HCT116 (cell line): Measurements from ENCODE around the gene A4GALT. TPM values are rescaled to one million over a fixed set of nuclear protein-coding genes. Genes with fewer than 3 reads are reported as not detected.

Experiments
- ATAC-seq: fragments of 200-7000 bp; cut with Tn5 transposase; 2 replicates; pipeline ENCODE4 v1.9.1; 2020; ENCODE audit warnings: mild to moderate bottlenecking, moderate library complexity
- BruUV-seq: library from RNA; stranded (reverse); fragments of 400-500 nt; replicated peaks from 2 replicates; lab custom pipeline; 2021; lab: Mats Ljungman, UMichigan
- CTCF ChIA-PET: fragments of 300-600 bp; sonication (Branson Sonifier 250); formaldehyde crosslinking; loops from one replicate; lab custom pipeline; 2021; ENCODE audit warnings: antibody characterized with exemption; lab: Charles Lee
- POLR2A ChIA-PET: fragments of 300-600, 350-600 bp; sonication (Branson Sonifier 250); formaldehyde crosslinking; loops from one replicate; lab custom pipeline; 2021; ENCODE audit warnings: antibody characterized with exemption; lab: Charles Lee
- RAD21 ChIA-PET, 2 experiments: fragments of 300-600 bp; sonication (Branson Sonifier 250); formaldehyde crosslinking; loops; one replicate each; lab custom pipeline; 2023; ENCODE audit warnings: low total read pairs in 2 of 2; ENCODE audit not compliant: uncharacterized antibody in 2 of 2, unreplicated experiment in 2 of 2, low non-redundant PET in 1 of 2; lab: Charles Lee
- DNase-seq: peaks from one replicate; pipeline ENCODE4 v3.0.0-alpha.2; 2010; ENCODE audit warnings: low read depth, low spot score
- H2AFZ ChIP-seq: fragments of 200-600 bp; shearing (Covaris generic), sonication (generic); 2 replicates; pipeline ENCODE4 v1.6.1; 2017; ENCODE audit warnings: low read depth, mixed run types, mixed read lengths, antibody characterized with exemption, low read length; ENCODE audit not compliant: poor library complexity, severe bottlenecking
- H3K27ac ChIP-seq: 2 replicates; pipeline ENCODE4 v1.5.1; 2012; ENCODE audit warnings: low read depth, low read length
- H3K27me3 ChIP-seq: fragments of 200-600 bp; sonication (generic); 2 replicates; pipeline ENCODE4 v1.6.1; 2016; ENCODE audit warnings: mixed run types, low read length, mixed read lengths; ENCODE audit not compliant: insufficient read depth
- H3K36me3 ChIP-seq, 2 experiments: fragments of 200-500 bp in 1 of 2; fragments of 200-600 bp in 1 of 2; sonication (Bioruptor generic) in 1 of 2; sonication (generic) in 1 of 2; 2 replicates each; pipeline versions ENCODE4 v1.5.1 to v1.6.1; 2014 to 2016; ENCODE audit warnings: low read length in 2 of 2, inconsistent platforms in 1 of 2, mixed read lengths in 1 of 2, mixed run types in 1 of 2; ENCODE audit not compliant: insufficient read depth in 2 of 2, control insufficient read depth in 1 of 2
- H3K4me1 ChIP-seq, 2 experiments: fragments of 200-600 bp in 1 of 2; sonication (generic) in 1 of 2; 2 replicates each; pipeline versions ENCODE4 v1.5.1 to v1.6.1; 2012 to 2017; ENCODE audit warnings: low read length in 2 of 2, inconsistent platforms in 1 of 2, mild to moderate bottlenecking in 1 of 2, mixed read lengths in 1 of 2, mixed run types in 1 of 2, moderate library complexity in 1 of 2; ENCODE audit not compliant: insufficient read depth in 2 of 2, control insufficient read depth in 1 of 2
- H3K4me2 ChIP-seq: fragments of 200-600 bp; sonication (generic); 2 replicates; pipeline ENCODE4 v1.6.1; 2017; ENCODE audit warnings: mixed run types, low read length, mixed read lengths
- H3K4me3 ChIP-seq, 2 experiments: fragments of 200-600 bp in 1 of 2; sonication (generic) in 1 of 2; replicated peaks in 1 of 2; 2 replicates each; pipeline ENCODE4 v1.5.1; 2011 to 2016; ENCODE audit warnings: low read length in 2 of 2, control low read depth in 1 of 2, low read depth in 1 of 2, mild to moderate bottlenecking in 1 of 2, mixed read lengths in 1 of 2, mixed run types in 1 of 2
- H3K79me2 ChIP-seq: fragments of 200-600 bp; sonication (generic); 2 replicates; pipeline ENCODE4 v1.6.1; 2017; ENCODE audit warnings: mild to moderate bottlenecking, mixed run types, low read length, moderate library complexity, mixed read lengths; ENCODE audit not compliant: insufficient read depth
- H3K9ac ChIP-seq: fragments of 200-600 bp; sonication (generic); 2 replicates; pipeline ENCODE4 v1.6.1; 2016; ENCODE audit warnings: low read length, mixed read lengths
- H3K9me2 ChIP-seq: fragments of 200-600 bp; sonication (generic), shearing (Covaris generic); 2 replicates; pipeline ENCODE4 v1.6.1; 2017; ENCODE audit warnings: mixed run types, mild to moderate bottlenecking, moderate library complexity; ENCODE audit not compliant: insufficient read depth
- H3K9me3 ChIP-seq, 2 experiments: fragments of 200-500 bp in 1 of 2; fragments of 200-600 bp in 1 of 2; sonication (Bioruptor generic) in 1 of 2; sonication (generic) in 1 of 2; 2 replicates each; pipeline ENCODE4 v1.6.1; 2014 to 2017; ENCODE audit warnings: low read length in 2 of 2, mixed read lengths in 2 of 2, inconsistent platforms in 1 of 2, low read depth in 1 of 2, mild to moderate bottlenecking in 1 of 2, mixed run types in 1 of 2, moderate library complexity in 1 of 2; ENCODE audit not compliant: control insufficient read depth in 1 of 2, insufficient read depth in 1 of 2
- H4K20me1 ChIP-seq: fragments of 200-600 bp; sonication (generic), shearing (Covaris generic); 2 replicates; pipeline ENCODE4 v1.6.1; 2017; ENCODE audit warnings: mixed run types, mild to moderate bottlenecking, moderate library complexity; ENCODE audit not compliant: insufficient read depth
- ATF3 ChIP-seq: IDR thresholded peaks from 2 replicates; pipeline ENCODE4 v1.6.1; 2012
- CEBPB ChIP-seq: IDR thresholded peaks from 2 replicates; pipeline ENCODE4 v1.6.1; 2012; ENCODE audit warnings: low read depth
- EGR1 ChIP-seq: IDR thresholded peaks from 2 replicates; pipeline ENCODE4 v1.6.1; 2012; ENCODE audit warnings: low read depth
- ELF1 ChIP-seq: IDR thresholded peaks from 2 replicates; pipeline ENCODE4 v1.6.1; 2012; ENCODE audit warnings: low read depth, borderline replicate concordance
- EZH2phosphoT487 ChIP-seq: fragments of 200-600 bp; IDR thresholded peaks from 2 replicates; pipeline ENCODE4 v1.6.1; 2018; ENCODE audit warnings: antibody characterized with exemption, borderline replicate concordance
- FOSL1 ChIP-seq: IDR thresholded peaks from 2 replicates; pipeline ENCODE4 v1.6.1; 2012; ENCODE audit warnings: low read depth
- JUND ChIP-seq: IDR thresholded peaks from 2 replicates; pipeline ENCODE4 v1.6.1; 2012
- MAX ChIP-seq: IDR thresholded peaks from 2 replicates; pipeline ENCODE4 v1.6.1; 2012
- POLR2A ChIP-seq: IDR thresholded peaks from 2 replicates; pipeline ENCODE4 v1.7.0; 2011; ENCODE audit warnings: borderline replicate concordance; ENCODE audit not compliant: insufficient read depth, insufficient read length; ENCODE audit errors: extremely low read depth
- POLR2AphosphoS5 ChIP-seq: IDR thresholded peaks from 2 replicates; pipeline ENCODE4 v1.6.1; 2011; ENCODE audit warnings: mild to moderate bottlenecking, low read depth, low read length, moderate library complexity
- RAD21 ChIP-seq: IDR thresholded peaks from 2 replicates; pipeline ENCODE4 v1.6.1; 2012; ENCODE audit warnings: low read depth, mild to moderate bottlenecking
- SIN3A ChIP-seq: IDR thresholded peaks from 2 replicates; pipeline ENCODE4 v1.6.1; 2012; ENCODE audit warnings: low read depth
- SRF ChIP-seq: IDR thresholded peaks from 2 replicates; pipeline ENCODE4 v1.6.1; 2012; ENCODE audit warnings: low read depth
- YY1 ChIP-seq: IDR thresholded peaks from 2 replicates; pipeline ENCODE4 v1.6.1; 2011; ENCODE audit warnings: low read length, low read depth, moderate library complexity, mild to moderate bottlenecking; ENCODE audit not compliant: insufficient replicate concordance; ENCODE audit errors: extremely low read depth
- ZBTB33 ChIP-seq: IDR thresholded peaks from 2 replicates; pipeline ENCODE4 v1.6.1; 2011; ENCODE audit warnings: mild to moderate bottlenecking, low read length, moderate library complexity; ENCODE audit not compliant: insufficient replicate concordance; ENCODE audit errors: extremely low read depth
- ZFX ChIP-seq: fragments of 450-650 bp; IDR thresholded peaks from 2 replicates; pipeline ENCODE4 v1.6.1; 2017
- ZNF274 ChIP-seq: fragments of 200-500 bp; sonication (Bioruptor generic); IDR thresholded peaks from 2 replicates; pipeline ENCODE4 v1.6.1; 2014; ENCODE audit warnings: mild to moderate bottlenecking, low read depth, low read length, inconsistent platforms
- intact Hi-C: fragments of 100-400 bp; cut with micrococcal nuclease; formaldehyde crosslinking; loops from 2 replicates; pipeline ENCODE4 v1.10.0; 2022
- total RNA-seq: library from RNA; stranded (reverse); gene quantifications from one replicate; pipeline ENCODE4 v1.2.1, GENCODE V29; 2021; ENCODE audit not compliant: unreplicated experiment

The A4GALT gene
- total RNA-seq, 1 experiment from 2014 or later, result 16.0 TPM

- H3K4me3 ChIP-seq, result no peak overlapping the region
- no peak for ATAC-seq
- CTCF ChIA-PET, result no interaction called here
- no TSS peak for BruUV-seq
- no peak overlapping the region for H2AFZ ChIP-seq
- no peak for TF ChIP-seq ATF3
- TF ChIP-seq EGR1, result no peak
- TF ChIP-seq ELF1, result no peak
- POLR2A ChIA-PET, result no interaction called here
- intact Hi-C loops, result no loop called here
- H3K9me2 ChIP-seq, result no peaks in the 10 kb centered on the region
- peaks cover 0 to 27% of the 10 kb centered on the region in 2 experiments; a peak in 3 of 4 replicates for H3K4me1 ChIP-seq
- RAD21 ChIA-PET, result no interaction called here
- no peak overlapping the region for H3K4me2 ChIP-seq
- peaks cover 85% of the 10 kb centered on the region for H3K79me2 ChIP-seq
- H3K36me3 ChIP-seq, result no peaks in the 10 kb centered on the region
- no peaks in the 10 kb centered on the region for H3K27me3 ChIP-seq
- no peaks in the 10 kb centered on the region for H3K9me3 ChIP-seq
- H3K27ac ChIP-seq, result no peak overlapping the region
- no peak for DNase-seq
- H4K20me1 ChIP-seq, result no peaks in the 10 kb centered on the region
- no peak overlapping the region for H3K9ac ChIP-seq
Measured at GRCh38 chr22:42643634-42644421, 76.8 kb downstream of the A4GALT start.

- peaks cover 77% of the 10 kb centered on the region for H3K79me2 ChIP-seq
- H3K4me3 ChIP-seq, result no peak overlapping the region
- no peaks in the 10 kb centered on the region for H3K9me3 ChIP-seq
- no peak overlapping the region for H2AFZ ChIP-seq
- H3K4me2 ChIP-seq, result no peak overlapping the region
- ATAC-seq (no peak), DNase-seq (no peak)
- ChIA-PET RAD21 (no interaction called here), POLR2A (interaction anchor here (1.2 kb wide), 1 partner anchor 28 kb away, joined by 3 read pairs; the partner anchor contains the start of gene POLDIP3), CTCF (no interaction called here)
- no peaks in the 10 kb centered on the region for H4K20me1 ChIP-seq
- BruUV-seq, result no TSS peak
- peaks cover 0 to 24% of the 10 kb centered on the region in 2 experiments; a peak in 3 of 4 replicates for H3K4me1 ChIP-seq
- H3K27ac ChIP-seq, result no peak overlapping the region
- intact Hi-C loops, result no loop called here
- no peak for TF ChIP-seq POLR2A
- no peak for TF ChIP-seq FOSL1
- no peak for TF ChIP-seq POLR2AphosphoS5
- TF ChIP-seq ZBTB33, result no peak
- TF ChIP-seq SIN3A, result no peak
- no peak for TF ChIP-seq ZNF274
- TF ChIP-seq ATF3, result no peak
- no peak for TF ChIP-seq JUND
- TF ChIP-seq EZH2phosphoT487, result no peak
- no peak for TF ChIP-seq YY1
- no peak for TF ChIP-seq ZFX
- TF ChIP-seq RAD21, result no peak
- no peak for TF ChIP-seq MAX
- TF ChIP-seq ELF1, result no peak
- no peak for TF ChIP-seq CEBPB
- TF ChIP-seq SRF, result no peak
- no peaks in the 10 kb centered on the region for H3K9me2 ChIP-seq
- no peaks in the 10 kb centered on the region for H3K36me3 ChIP-seq
- no peaks in the 10 kb centered on the region for H3K27me3 ChIP-seq
- H3K9ac ChIP-seq, result no peak overlapping the region
Measured at GRCh38 chr22:42642806-42643633, 77.7 kb downstream of the A4GALT start.
